ENCODE data around the gene LENEP. TPM values are rescaled to one million over a fixed set of nuclear protein-coding genes. Genes with fewer than 3 reads are reported as not detected.
A peak's percentile ranks its signal among the peaks of the same experiment; 100 is the strongest.

LENEP gene
- total RNA-seq, 1 donor from 2014 or later = 0.87 TPM

GRCh38 chr1:154971341-154971998 lies 21.9 kb upstream of the LENEP start:
- no peaks in the 10 kb centered on the region for H3K27me3 Mint-ChIP-seq (ENCODE audit: low read depth)
- DNase-seq (ENCODE audit: low spot score in 2 of 2, unreplicated experiment in 2 of 2) = no peak
- peaks cover 5% of the 10 kb centered on the region for H3K36me3 Mint-ChIP-seq
- H3K27ac Mint-ChIP-seq = no peak overlapping the region
- H3K9me3 Mint-ChIP-seq = no peaks in the 10 kb centered on the region
- TF ChIP-seq CTCF (IDR thresholded peaks at IDR 0.05; ENCODE audit: unreplicated experiment) = no peak
- H3K4me1 Mint-ChIP-seq = peaks cover 40% of the 10 kb centered on the region
- peak overlapping the region; percentile 59 for H3K4me3 Mint-ChIP-seq

- Mint-ChIP-seq H3K36me3 (peaks cover 5% of the 10 kb centered on the region), H3K9me3 (no peaks in the 10 kb centered on the region), H3K4me3 (no peak overlapping the region), H3K27ac (no peak overlapping the region), H3K27me3 (ENCODE audit: low read depth) (no peaks in the 10 kb centered on the region), H3K4me1 (peaks cover 40% of the 10 kb centered on the region)
- TF ChIP-seq CTCF (IDR thresholded peaks at IDR 0.05; ENCODE audit: unreplicated experiment) = no peak
- no peak for DNase-seq (ENCODE audit: low spot score in 2 of 2, unreplicated experiment in 2 of 2)
Measured at GRCh38 chr1:154972213-154972516, 21.2 kb upstream of the LENEP start.

GRCh38 chr1:154972517-154973343 lies 20.7 kb upstream of the LENEP start:
- no peak overlapping the region for H3K4me3 Mint-ChIP-seq
- H3K27ac Mint-ChIP-seq = no peak overlapping the region
- H3K27me3 Mint-ChIP-seq (ENCODE audit: low read depth) = no peaks in the 10 kb centered on the region
- H3K4me1 Mint-ChIP-seq = peaks cover 43% of the 10 kb centered on the region
- DNase-seq (ENCODE audit: low spot score in 2 of 2, unreplicated experiment in 2 of 2) = peak in 1 of 2 experiments; percentile 61
- H3K36me3 Mint-ChIP-seq = peaks cover 5% of the 10 kb centered on the region
- no peaks in the 10 kb centered on the region for H3K9me3 Mint-ChIP-seq
- TF ChIP-seq CTCF (IDR thresholded peaks at IDR 0.05; ENCODE audit: unreplicated experiment) = no peak

GRCh38 chr1:154973344-154974101 lies 19.9 kb upstream of the LENEP start:
- Mint-ChIP-seq H3K27ac (no peak overlapping the region), H3K4me1 (peaks cover 42% of the 10 kb centered on the region), H3K9me3 (no peaks in the 10 kb centered on the region), H3K36me3 (peaks cover 2% of the 10 kb centered on the region), H3K4me3 (no peak overlapping the region), H3K27me3 (ENCODE audit: low read depth) (no peaks in the 10 kb centered on the region)
- no peak for TF ChIP-seq CTCF (IDR thresholded peaks at IDR 0.05; ENCODE audit: unreplicated experiment)
- peak; percentile 84 to 94 for DNase-seq (ENCODE audit: low spot score in 2 of 2, unreplicated experiment in 2 of 2)

GRCh38 chr1:154974102-154974807 lies 19.1 kb upstream of the LENEP start, which contains the start of gene CKS1B:
Gene CKS1B, plus strand, starts transcription at chr1:154974681. Its CDS starts 65 bp downstream, at chr1:154974746.
- peak; percentile 92 to 96 for DNase-seq (ENCODE audit: low spot score in 2 of 2, unreplicated experiment in 2 of 2)
- Mint-ChIP-seq H3K27ac (no peak within 1 kb of the TSS), H3K27me3 (ENCODE audit: low read depth) (no peaks in the 10 kb centered on the region), H3K4me1 (peaks cover 37% of the 10 kb centered on the region), H3K9me3 (no peaks in the 10 kb centered on the region), H3K4me3 (no peak within 1 kb of the TSS), H3K36me3 (peaks cover 5% of the 10 kb centered on the region)
- TF ChIP-seq CTCF (IDR thresholded peaks at IDR 0.05; ENCODE audit: unreplicated experiment) = no peak

Measured in mesothelial cell of epicardium (in vitro differentiated cells).